Thoracic aorta (tissue), 2 donors: ENCODE results near the gene VRK1. TPM values are rescaled to one million over a fixed set of nuclear protein-coding genes. Genes with fewer than 3 reads are reported as not detected.

Source experiments
- ATAC-seq: fragments of 150-250 bp; one replicate; pipeline ENCODE4 v1.8.0; 2017; ENCODE audit warnings: low read depth; ENCODE audit not compliant: insufficient number of reproducible peaks, low FRiP score
- DNase-seq: peaks from one replicate; pipeline ENCODE4 v3.0.0-alpha.2; 2020; ENCODE audit warnings: low spot score
- H3K27ac ChIP-seq, 2 donors: fragments of 200-600 bp; sonication (generic); 1 replicate in 1 of 2; 2 replicates in 1 of 2; pipeline ENCODE4 v1.5.1; 2016; ENCODE audit warnings: mild to moderate bottlenecking in 2 of 2, moderate library complexity in 2 of 2
- H3K27me3 ChIP-seq: fragments of 200-600 bp; sonication (generic); replicated peaks from 2 replicates; pipeline ENCODE4 v1.6.0; 2016; ENCODE audit warnings: mild to moderate bottlenecking; ENCODE audit not compliant: insufficient read depth
- H3K36me3 ChIP-seq: fragments of 200-600 bp; sonication (generic); one replicate; pipeline ENCODE4 v1.5.1; 2016
- H3K4me1 ChIP-seq, 2 donors: fragments of 200-600 bp; sonication (generic); 1 replicate in 1 of 2; 2 replicates in 1 of 2; pipeline versions ENCODE4 v1.5.1 to v1.6.0; 2016; ENCODE audit warnings: low read depth in 2 of 2, mild to moderate bottlenecking in 1 of 2; ENCODE audit not compliant: control insufficient read depth in 1 of 2
- H3K4me3 ChIP-seq: fragments of 200-600 bp; sonication (generic); 2 replicates; pipeline ENCODE4 v1.5.1; 2016; ENCODE audit warnings: mild to moderate bottlenecking
- H3K9me3 ChIP-seq: fragments of 200-600 bp; sonication (generic); 2 replicates; pipeline ENCODE4 v1.5.1; 2016
- CTCF ChIP-seq: fragments of 200-600 bp; sonication (generic); IDR thresholded peaks from one replicate; pipeline ENCODE4 v1.5.1; 2019; ENCODE audit warnings: antibody characterized with exemption
- total RNA-seq, 2 donors: library from RNA; depleted of rRNA; stranded (reverse); fragments of >200 nt; gene quantifications; one replicate each; pipeline versions ENCODE4 v1.1.0 to v1.2.3, GENCODE V29; 2016

Gene VRK1
- total RNA-seq, 2 donors from 2014 or later: 3.0 to 4.9 TPM

- no peak for TF ChIP-seq CTCF
- Histone ChIP-seq H3K9me3 (no peaks in the 10 kb centered on the region), H3K27ac (no peak overlapping the region), H3K27me3 (no peaks in the 10 kb centered on the region), H3K36me3 (no peaks in the 10 kb centered on the region), H3K4me1 (no peaks in the 10 kb centered on the region), H3K4me3 (no peak overlapping the region)
- no peak for DNase-seq
- no peak for ATAC-seq
These were observed 107.0 kb downstream of the VRK1 start for GRCh38 chr14:96904201-96904600.

- no peaks in the 10 kb centered on the region for H3K4me1 ChIP-seq
- ATAC-seq (no peak), DNase-seq (no peak)
- no peak for TF ChIP-seq CTCF
- H3K4me3 ChIP-seq: no peak overlapping the region
- H3K27me3 ChIP-seq: no peaks in the 10 kb centered on the region
- H3K36me3 ChIP-seq: no peaks in the 10 kb centered on the region
- peaks cover 4% of the 10 kb centered on the region for H3K9me3 ChIP-seq
- H3K27ac ChIP-seq: no peak overlapping the region
These were observed 107.9 kb downstream of the VRK1 start for GRCh38 chr14:96905065-96905464.

- H3K4me3 ChIP-seq: no peak overlapping the region
- no peak for DNase-seq
- H3K4me1 ChIP-seq: no peaks in the 10 kb centered on the region
- no peaks in the 10 kb centered on the region for H3K27me3 ChIP-seq
- no peak for TF ChIP-seq CTCF
- H3K36me3 ChIP-seq: no peaks in the 10 kb centered on the region
- ATAC-seq: no peak
- H3K9me3 ChIP-seq: peaks cover 4% of the 10 kb centered on the region
- H3K27ac ChIP-seq: no peak overlapping the region
These were observed 108.6 kb downstream of the VRK1 start for GRCh38 chr14:96905825-96906224.

GRCh38 chr14:96906434-96906833 is 109.3 kb downstream of the VRK1 start:
- Histone ChIP-seq H3K36me3 (no peaks in the 10 kb centered on the region), H3K4me1 (no peaks in the 10 kb centered on the region), H3K27me3 (no peaks in the 10 kb centered on the region), H3K27ac (no peak overlapping the region), H3K4me3 (no peak overlapping the region), H3K9me3 (peaks cover 4% of the 10 kb centered on the region)
- no peak for ATAC-seq
- no peak for DNase-seq
- TF ChIP-seq CTCF: no peak

GRCh38 chr14:96909841-96910364 is 112.7 kb downstream of the VRK1 start:
- ATAC-seq (no peak), DNase-seq (no peak)
- no peaks in the 10 kb centered on the region for H3K27me3 ChIP-seq
- no peak overlapping the region for H3K4me3 ChIP-seq
- no peaks in the 10 kb centered on the region for H3K4me1 ChIP-seq
- no peaks in the 10 kb centered on the region for H3K36me3 ChIP-seq
- peaks cover 4% of the 10 kb centered on the region for H3K9me3 ChIP-seq
- no peak overlapping the region for H3K27ac ChIP-seq
- TF ChIP-seq CTCF: no peak
